PFSK-1 (cell line): Measurements from ENCODE around the gene PML.

Experiments used
- FOXP2 ChIP-seq: optimal IDR thresholded peaks from 2 replicates; pipeline ENCODE3; 2011; ENCODE audit warnings: borderline replicate concordance, control low read depth, inconsistent platforms; ENCODE audit not compliant: insufficient read depth; ENCODE audit errors: extremely low read length, extremely low read depth
- POLR2AphosphoS5 ChIP-seq: IDR thresholded peaks from 2 replicates; pipeline ENCODE4 v1.6.1; 2012; ENCODE audit warnings: low read depth, mild to moderate bottlenecking, control low read depth, low read length, moderate library complexity
- SIN3A ChIP-seq: IDR thresholded peaks from 2 replicates; pipeline ENCODE4 v1.6.1; 2012; ENCODE audit warnings: mild to moderate bottlenecking, low read length, moderate library complexity, borderline replicate concordance; ENCODE audit not compliant: insufficient read depth
- TAF1 ChIP-seq: IDR thresholded peaks from 2 replicates; pipeline ENCODE4 v1.6.1; 2012; ENCODE audit warnings: low read length, control low read depth, borderline replicate concordance; ENCODE audit not compliant: insufficient read depth
- TF ChIP-seq, protein P1 (sequence below), 2 experiments: IDR thresholded peaks; 2 replicates each; pipeline versions ENCODE4 v1.6.1 to v1.8.0; 2011 to 2012; ENCODE audit warnings: low read depth in 2 of 2, low read length in 2 of 2, control low read depth in 1 of 2, inconsistent platforms in 1 of 2, mild to moderate bottlenecking in 1 of 2, moderate library complexity in 1 of 2; ENCODE audit not compliant: insufficient read depth in 1 of 2

DNA sequence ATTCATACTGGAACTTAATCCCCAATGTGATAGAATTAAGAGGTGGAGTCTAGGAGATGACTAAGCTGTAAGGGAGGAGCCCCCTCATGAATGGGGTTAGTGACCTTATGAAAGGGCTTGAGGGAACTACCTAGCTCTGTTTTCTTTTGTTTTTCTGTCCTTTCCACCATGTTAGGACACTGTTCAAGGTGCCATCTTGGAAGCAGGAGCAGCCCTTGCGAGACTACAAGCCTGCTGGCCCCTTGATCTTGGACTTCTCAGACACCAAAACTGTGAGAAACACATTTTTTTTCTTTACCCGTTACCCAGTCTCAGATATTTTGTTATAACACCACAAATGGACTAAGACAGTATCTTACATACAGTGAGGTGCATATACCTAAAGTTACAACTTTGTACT is 61.3 kb downstream of the PML start:
- no peak for TF ChIP-seq SIN3A
- TF ChIP-seq POLR2AphosphoS5, result no peak
- TF ChIP-seq, protein P1, sequence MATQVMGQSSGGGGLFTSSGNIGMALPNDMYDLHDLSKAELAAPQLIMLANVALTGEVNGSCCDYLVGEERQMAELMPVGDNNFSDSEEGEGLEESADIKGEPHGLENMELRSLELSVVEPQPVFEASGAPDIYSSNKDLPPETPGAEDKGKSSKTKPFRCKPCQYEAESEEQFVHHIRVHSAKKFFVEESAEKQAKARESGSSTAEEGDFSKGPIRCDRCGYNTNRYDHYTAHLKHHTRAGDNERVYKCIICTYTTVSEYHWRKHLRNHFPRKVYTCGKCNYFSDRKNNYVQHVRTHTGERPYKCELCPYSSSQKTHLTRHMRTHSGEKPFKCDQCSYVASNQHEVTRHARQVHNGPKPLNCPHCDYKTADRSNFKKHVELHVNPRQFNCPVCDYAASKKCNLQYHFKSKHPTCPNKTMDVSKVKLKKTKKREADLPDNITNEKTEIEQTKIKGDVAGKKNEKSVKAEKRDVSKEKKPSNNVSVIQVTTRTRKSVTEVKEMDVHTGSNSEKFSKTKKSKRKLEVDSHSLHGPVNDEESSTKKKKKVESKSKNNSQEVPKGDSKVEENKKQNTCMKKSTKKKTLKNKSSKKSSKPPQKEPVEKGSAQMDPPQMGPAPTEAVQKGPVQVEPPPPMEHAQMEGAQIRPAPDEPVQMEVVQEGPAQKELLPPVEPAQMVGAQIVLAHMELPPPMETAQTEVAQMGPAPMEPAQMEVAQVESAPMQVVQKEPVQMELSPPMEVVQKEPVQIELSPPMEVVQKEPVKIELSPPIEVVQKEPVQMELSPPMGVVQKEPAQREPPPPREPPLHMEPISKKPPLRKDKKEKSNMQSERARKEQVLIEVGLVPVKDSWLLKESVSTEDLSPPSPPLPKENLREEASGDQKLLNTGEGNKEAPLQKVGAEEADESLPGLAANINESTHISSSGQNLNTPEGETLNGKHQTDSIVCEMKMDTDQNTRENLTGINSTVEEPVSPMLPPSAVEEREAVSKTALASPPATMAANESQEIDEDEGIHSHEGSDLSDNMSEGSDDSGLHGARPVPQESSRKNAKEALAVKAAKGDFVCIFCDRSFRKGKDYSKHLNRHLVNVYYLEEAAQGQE (IDR thresholded peaks at IDR 0.05; ENCODE audit: insufficient read depth in 1 of 2, low read depth in 2 of 2, low read length in 2 of 2), result no peak
- TF ChIP-seq TAF1, result no peak
- no peak for TF ChIP-seq FOXP2
